ENCODE measurements around the gene FNDC10.
A peak's percentile ranks its signal among the peaks of the same experiment; 100 is the strongest.

FNDC10 gene

GRCh38 chr1:1603671-1604373 is 3.9 kb upstream of the FNDC10 start:
- H3K4me3 ChIP-seq (ENCODE audit: low read depth in 1 of 2, low read length in 1 of 2), result no peak overlapping the region

GRCh38 chr1:1602968-1603506 is 3.1 kb upstream of the FNDC10 start:
- peaks cover 49% of the 10 kb centered on the region in 2 experiments for H3K4me1 ChIP-seq (ENCODE audit: control insufficient read depth in 1 of 2, insufficient read depth in 1 of 2, low read depth in 1 of 2, low read length in 1 of 2)
- no peak overlapping the region for H3K4me3 ChIP-seq (ENCODE audit: low read depth in 1 of 2, low read length in 1 of 2)
- H3K9me3 ChIP-seq, result no peaks in the 10 kb centered on the region
- TF ChIP-seq CTCF (IDR thresholded peaks at IDR 0.05), result no peak
- H3K27me3 ChIP-seq, result peaks cover 22% of the 10 kb centered on the region
- H3K36me3 ChIP-seq, result no peaks in the 10 kb centered on the region
- no peak overlapping the region for H3K27ac ChIP-seq

More at GRCh38 chr1:1603671-1604373, 3.9 kb upstream of the FNDC10 start:
- no peaks in the 10 kb centered on the region for H3K36me3 ChIP-seq
- no peaks in the 10 kb centered on the region for H3K9me3 ChIP-seq
- H3K27me3 ChIP-seq, result peaks cover 14% of the 10 kb centered on the region
- peaks cover 49% of the 10 kb centered on the region in 2 experiments for H3K4me1 ChIP-seq (ENCODE audit: control insufficient read depth in 1 of 2, insufficient read depth in 1 of 2, low read depth in 1 of 2, low read length in 1 of 2)
- H3K27ac ChIP-seq, result no peak overlapping the region
- TF ChIP-seq CTCF (IDR thresholded peaks at IDR 0.05), result no peak

GRCh38 chr1:1602304-1602967 is 2.5 kb upstream of the FNDC10 start:
- no peak for TF ChIP-seq CTCF (IDR thresholded peaks at IDR 0.05)
- Histone ChIP-seq H3K4me3 (ENCODE audit: low read depth in 1 of 2, low read length in 1 of 2) (no peak overlapping the region), H3K27ac (peak overlapping the region; percentile 20), H3K9me3 (no peaks in the 10 kb centered on the region), H3K4me1 (ENCODE audit: control insufficient read depth in 1 of 2, insufficient read depth in 1 of 2, low read depth in 1 of 2, low read length in 1 of 2) (peaks cover 45% of the 10 kb centered on the region in 2 experiments), H3K36me3 (no peaks in the 10 kb centered on the region), H3K27me3 (peaks cover 28% of the 10 kb centered on the region)

- peaks cover 35% of the 10 kb centered on the region for H3K27me3 ChIP-seq
- H3K4me3 ChIP-seq (ENCODE audit: low read depth in 1 of 2, low read length in 1 of 2), result no peak overlapping the region
- no peak overlapping the region for H3K27ac ChIP-seq
- no peak for TF ChIP-seq CTCF (IDR thresholded peaks at IDR 0.05)
- peaks cover 38% of the 10 kb centered on the region in 2 experiments for H3K4me1 ChIP-seq (ENCODE audit: control insufficient read depth in 1 of 2, insufficient read depth in 1 of 2, low read depth in 1 of 2, low read length in 1 of 2)
- H3K9me3 ChIP-seq, result no peaks in the 10 kb centered on the region
- H3K36me3 ChIP-seq, result no peaks in the 10 kb centered on the region
Measured at GRCh38 chr1:1601564-1602303, 1.8 kb upstream of the FNDC10 start.

- Histone ChIP-seq H3K27ac (no peak overlapping the region), H3K4me1 (ENCODE audit: control insufficient read depth in 1 of 2, insufficient read depth in 1 of 2, low read depth in 1 of 2, low read length in 1 of 2) (peaks cover 33 to 34% of the 10 kb centered on the region in 2 experiments), H3K27me3 (peaks cover 43% of the 10 kb centered on the region), H3K36me3 (no peaks in the 10 kb centered on the region), H3K9me3 (no peaks in the 10 kb centered on the region), H3K4me3 (ENCODE audit: low read depth in 1 of 2, low read length in 1 of 2) (peak overlapping the region in 1 of 2 experiments; percentile 64)
- TF ChIP-seq CTCF (IDR thresholded peaks at IDR 0.05), result no peak
Measured at GRCh38 chr1:1600861-1601563, 1.1 kb upstream of the FNDC10 start.

Data from neutrophil (primary cell).